ENCODE data around the gene INTU.

DNA sequence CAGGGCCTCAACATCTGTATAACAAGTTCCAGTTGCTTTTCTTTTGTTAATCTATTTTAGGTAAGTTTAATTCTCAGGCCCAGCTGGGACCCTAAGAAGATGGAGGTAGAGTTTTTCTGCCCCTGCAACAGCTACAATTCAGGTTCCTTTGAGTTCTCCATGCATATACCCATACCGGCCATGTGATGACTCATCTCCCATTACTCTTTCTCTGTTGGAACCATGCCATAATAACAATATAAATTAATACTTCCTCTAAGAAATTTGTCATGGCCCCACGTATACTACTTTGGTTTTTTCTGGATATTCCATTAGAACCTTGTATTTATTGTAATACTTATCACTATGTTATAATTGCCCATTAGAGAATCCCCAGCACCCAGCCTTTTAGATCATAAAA lies 1.3 kb upstream of the INTU start:
- TF ChIP-seq, protein P1, sequence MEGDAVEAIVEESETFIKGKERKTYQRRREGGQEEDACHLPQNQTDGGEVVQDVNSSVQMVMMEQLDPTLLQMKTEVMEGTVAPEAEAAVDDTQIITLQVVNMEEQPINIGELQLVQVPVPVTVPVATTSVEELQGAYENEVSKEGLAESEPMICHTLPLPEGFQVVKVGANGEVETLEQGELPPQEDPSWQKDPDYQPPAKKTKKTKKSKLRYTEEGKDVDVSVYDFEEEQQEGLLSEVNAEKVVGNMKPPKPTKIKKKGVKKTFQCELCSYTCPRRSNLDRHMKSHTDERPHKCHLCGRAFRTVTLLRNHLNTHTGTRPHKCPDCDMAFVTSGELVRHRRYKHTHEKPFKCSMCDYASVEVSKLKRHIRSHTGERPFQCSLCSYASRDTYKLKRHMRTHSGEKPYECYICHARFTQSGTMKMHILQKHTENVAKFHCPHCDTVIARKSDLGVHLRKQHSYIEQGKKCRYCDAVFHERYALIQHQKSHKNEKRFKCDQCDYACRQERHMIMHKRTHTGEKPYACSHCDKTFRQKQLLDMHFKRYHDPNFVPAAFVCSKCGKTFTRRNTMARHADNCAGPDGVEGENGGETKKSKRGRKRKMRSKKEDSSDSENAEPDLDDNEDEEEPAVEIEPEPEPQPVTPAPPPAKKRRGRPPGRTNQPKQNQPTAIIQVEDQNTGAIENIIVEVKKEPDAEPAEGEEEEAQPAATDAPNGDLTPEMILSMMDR (IDR thresholded peaks at IDR 0.05; ENCODE audit: insufficient read depth, low read length, poor library complexity, severe bottlenecking): no peak
- no peak for TF ChIP-seq EZH2phosphoT487 (conservative IDR thresholded peaks at IDR 0.05; ENCODE audit: low read length)

Measured in SU-DHL-6 (cell line).